ENCODE results near the gene FAM53A.

DNA sequence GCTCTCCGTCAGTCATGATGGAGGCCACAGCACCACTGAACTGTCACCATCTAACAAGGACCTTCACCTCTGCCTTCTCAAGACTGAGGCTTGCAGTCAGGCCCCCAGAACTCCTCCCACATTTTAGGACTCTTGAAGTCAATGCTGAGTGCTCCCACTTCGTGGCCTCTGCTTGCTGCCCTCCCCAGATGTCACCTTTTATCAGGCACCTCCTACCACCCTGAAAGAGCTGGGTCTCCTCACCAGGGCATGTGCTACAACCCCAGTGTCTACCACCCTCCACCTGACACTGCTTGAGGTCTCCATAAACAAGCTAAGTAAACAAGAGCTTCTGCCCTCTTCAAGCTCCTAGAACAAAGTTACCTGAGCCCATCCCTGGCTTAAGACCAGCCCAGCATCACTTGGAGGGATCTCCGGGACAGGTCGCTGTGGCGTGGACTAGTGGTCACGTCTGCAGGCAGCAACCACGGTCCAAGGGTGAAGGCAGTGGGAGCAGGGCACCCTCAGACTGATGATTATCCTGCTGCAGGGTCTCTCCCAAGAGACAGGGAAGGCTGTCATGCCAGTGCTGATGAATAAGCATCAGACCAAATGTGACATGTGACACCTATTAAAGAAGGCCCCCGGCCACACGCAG is 7.7 kb upstream of the FAM53A start:
- TF ChIP-seq, protein P1, sequence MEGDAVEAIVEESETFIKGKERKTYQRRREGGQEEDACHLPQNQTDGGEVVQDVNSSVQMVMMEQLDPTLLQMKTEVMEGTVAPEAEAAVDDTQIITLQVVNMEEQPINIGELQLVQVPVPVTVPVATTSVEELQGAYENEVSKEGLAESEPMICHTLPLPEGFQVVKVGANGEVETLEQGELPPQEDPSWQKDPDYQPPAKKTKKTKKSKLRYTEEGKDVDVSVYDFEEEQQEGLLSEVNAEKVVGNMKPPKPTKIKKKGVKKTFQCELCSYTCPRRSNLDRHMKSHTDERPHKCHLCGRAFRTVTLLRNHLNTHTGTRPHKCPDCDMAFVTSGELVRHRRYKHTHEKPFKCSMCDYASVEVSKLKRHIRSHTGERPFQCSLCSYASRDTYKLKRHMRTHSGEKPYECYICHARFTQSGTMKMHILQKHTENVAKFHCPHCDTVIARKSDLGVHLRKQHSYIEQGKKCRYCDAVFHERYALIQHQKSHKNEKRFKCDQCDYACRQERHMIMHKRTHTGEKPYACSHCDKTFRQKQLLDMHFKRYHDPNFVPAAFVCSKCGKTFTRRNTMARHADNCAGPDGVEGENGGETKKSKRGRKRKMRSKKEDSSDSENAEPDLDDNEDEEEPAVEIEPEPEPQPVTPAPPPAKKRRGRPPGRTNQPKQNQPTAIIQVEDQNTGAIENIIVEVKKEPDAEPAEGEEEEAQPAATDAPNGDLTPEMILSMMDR (IDR thresholded peaks at IDR 0.05), result no peak
- no peak for TF ChIP-seq ZFX (IDR thresholded peaks at IDR 0.05; ENCODE audit: borderline replicate concordance)
